K562 treated with DMSO at 1 percent for 12 hours (cell line): ENCODE measurements around the gene OR1A2. TPM values are rescaled to one million over a fixed set of nuclear protein-coding genes. Genes with fewer than 3 reads are reported as not detected.

ENCODE experiments used
- total RNA-seq: library from RNA; unstranded; fragments of 300-600 nt; gene quantifications from 2 replicates; pipeline ENCODE4 v1.2.3, GENCODE V29; 2022; ENCODE audit not compliant: insufficient read depth

OR1A2 gene, protein sequence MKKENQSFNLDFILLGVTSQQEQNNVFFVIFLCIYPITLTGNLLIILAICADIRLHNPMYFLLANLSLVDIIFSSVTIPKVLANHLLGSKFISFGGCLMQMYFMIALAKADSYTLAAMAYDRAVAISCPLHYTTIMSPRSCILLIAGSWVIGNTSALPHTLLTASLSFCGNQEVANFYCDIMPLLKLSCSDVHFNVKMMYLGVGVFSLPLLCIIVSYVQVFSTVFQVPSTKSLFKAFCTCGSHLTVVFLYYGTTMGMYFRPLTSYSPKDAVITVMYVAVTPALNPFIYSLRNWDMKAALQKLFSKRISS
- total RNA-seq, result not detected in 2 replicates

DNA sequence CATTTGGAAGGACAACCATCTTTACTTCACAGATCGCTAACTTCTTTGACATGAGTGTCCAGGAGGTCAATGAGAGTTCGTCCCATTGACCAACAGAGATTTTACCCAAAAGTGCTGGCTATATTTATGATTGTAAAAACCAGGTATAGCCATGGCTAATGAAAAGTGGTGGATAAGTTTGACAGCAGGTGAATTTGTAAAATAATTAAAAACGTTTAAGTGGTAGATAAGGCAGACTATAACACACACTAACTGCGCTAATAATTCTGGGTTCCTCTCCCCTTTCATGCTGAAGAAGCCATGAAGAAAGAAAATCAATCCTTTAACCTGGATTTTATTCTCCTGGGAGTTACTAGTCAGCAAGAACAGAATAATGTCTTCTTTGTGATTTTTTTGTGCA, at the start of gene OR1A2:
Gene OR1A2, plus strand, starts transcription at position 301 of the 400 bp plus-strand sequence. Its CDS starts 0 bp downstream, at position 301.

GRCh38 chr17:3207367-3207766, 10.0 kb downstream of the OR1A2 start, which contains the start of gene OR1A1:
Gene OR1A1, plus strand, starts transcription at chr17:3207667. Its CDS starts 7,954 bp downstream, at chr17:3215621.

Other genes starting within 250 kb of the OR1A2 start
- not detected in 2 replicates for gene OR1D5, start 133.9 kb upstream of the OR1A2 start, total RNA-seq
- gene OR1D2, start 93.1 kb upstream of the OR1A2 start, total RNA-seq, result not detected in 2 replicates
- gene OR1G1, start 70.0 kb upstream of the OR1A2 start, total RNA-seq, result not detected in 2 replicates
- gene OR1A1, start 10.1 kb downstream of the OR1A2 start, total RNA-seq, result not detected in 2 replicates
- not detected in 2 replicates for gene OR3A1, start 100.8 kb downstream of the OR1A2 start, total RNA-seq
- gene OR3A2, start 188.8 kb downstream of the OR1A2 start, total RNA-seq, result not detected in 2 replicates
- gene OR1E1, start 200.9 kb downstream of the OR1A2 start, total RNA-seq, result not detected in 2 replicates
- not detected in 2 replicates for gene OR3A3, start 213.9 kb downstream of the OR1A2 start, total RNA-seq
- not detected in 2 replicates for gene OR1E2, start 236.3 kb downstream of the OR1A2 start, total RNA-seq